Neural crest cell (in vitro differentiated cells): ENCODE measurements around the gene MMP12. TPM values are rescaled to one million over a fixed set of nuclear protein-coding genes. Genes with fewer than 3 reads are reported as not detected.

Experiments used
- DNase-seq: peaks from one replicate; pipeline ENCODE4 v3.0.0; 2021; ENCODE audit warnings: low read depth, mixed read lengths, low spot score
- H3K27ac Mint-ChIP-seq: one replicate; pipeline ENCODE4 v1.8.0; 2021; ENCODE audit warnings: mild to moderate bottlenecking, mixed read lengths; ENCODE audit not compliant: unreplicated experiment
- H3K27me3 Mint-ChIP-seq: 2 replicates; pipeline ENCODE4 v1.8.0; 2021; ENCODE audit warnings: low read depth, mild to moderate bottlenecking, mixed read lengths
- H3K36me3 Mint-ChIP-seq: 2 replicates; pipeline ENCODE4 v1.8.0; 2021; ENCODE audit warnings: low read depth, mild to moderate bottlenecking, mixed read lengths
- H3K4me1 Mint-ChIP-seq: 2 replicates; pipeline ENCODE4 v1.8.0; 2021; ENCODE audit warnings: mixed read lengths
- H3K4me3 Mint-ChIP-seq: one replicate; pipeline ENCODE4 v1.8.0; 2021; ENCODE audit warnings: mild to moderate bottlenecking, mixed read lengths
- H3K9me3 Mint-ChIP-seq: 2 replicates; pipeline ENCODE4 v1.8.0; 2021; ENCODE audit warnings: mixed read lengths
- CTCF ChIP-seq: fragments of 200-600 bp; sonication (generic); conservative IDR thresholded peaks from 2 replicates; pipeline ENCODE4 v1.5.0; 2021; ENCODE audit warnings: antibody characterized with exemption, mild to moderate bottlenecking
- total RNA-seq: library from RNA; stranded (reverse); gene quantifications from 2 replicates; pipeline ENCODE4 v1.2.1, GENCODE V29; 2021

Gene MMP12
- total RNA-seq, 1 donor from 2014 or later: not detected

GRCh38 chr11:102831128-102831488, 43.7 kb downstream of the MMP12 start:
- Mint-ChIP-seq H3K27ac (no peak overlapping the region), H3K4me1 (no peaks in the 10 kb centered on the region), H3K36me3 (no peaks in the 10 kb centered on the region), H3K9me3 (peaks cover 4% of the 10 kb centered on the region), H3K27me3 (no peaks in the 10 kb centered on the region), H3K4me3 (no peak overlapping the region)
- TF ChIP-seq CTCF: no peak
- no peak for DNase-seq

- no peak for TF ChIP-seq CTCF
- Mint-ChIP-seq H3K4me1 (no peaks in the 10 kb centered on the region), H3K4me3 (no peak overlapping the region), H3K27ac (no peak overlapping the region), H3K27me3 (no peaks in the 10 kb centered on the region), H3K36me3 (no peaks in the 10 kb centered on the region), H3K9me3 (peaks cover 4% of the 10 kb centered on the region)
- DNase-seq: no peak
Observed at GRCh38 chr11:102830001-102830727, 44.6 kb downstream of the MMP12 start.

GRCh38 chr11:102829316-102830000, 45.3 kb downstream of the MMP12 start:
- Mint-ChIP-seq H3K27me3 (no peaks in the 10 kb centered on the region), H3K9me3 (peaks cover 6% of the 10 kb centered on the region), H3K4me1 (no peaks in the 10 kb centered on the region), H3K4me3 (no peak overlapping the region), H3K36me3 (no peaks in the 10 kb centered on the region), H3K27ac (no peak overlapping the region)
- TF ChIP-seq CTCF: no peak
- DNase-seq: no peak

- Mint-ChIP-seq H3K27me3 (no peaks in the 10 kb centered on the region), H3K27ac (no peak overlapping the region), H3K36me3 (no peaks in the 10 kb centered on the region), H3K4me3 (no peak overlapping the region), H3K9me3 (peaks cover 3% of the 10 kb centered on the region), H3K4me1 (no peaks in the 10 kb centered on the region)
- TF ChIP-seq CTCF: no peak
- no peak for DNase-seq
Observed at GRCh38 chr11:102824556-102824955, 50.2 kb downstream of the MMP12 start.

GRCh38 chr11:102819491-102819890, 55.3 kb downstream of the MMP12 start:
- Mint-ChIP-seq H3K36me3 (no peaks in the 10 kb centered on the region), H3K4me3 (no peak overlapping the region), H3K27ac (no peak overlapping the region), H3K9me3 (peaks cover 9% of the 10 kb centered on the region), H3K4me1 (no peaks in the 10 kb centered on the region), H3K27me3 (no peaks in the 10 kb centered on the region)
- no peak for DNase-seq
- TF ChIP-seq CTCF: no peak
